GM12872 (cell line): ENCODE measurements around the gene TRPV3.

ENCODE experiments used
- CTCF ChIP-seq: IDR thresholded peaks from 3 replicates; pipeline ENCODE4 v1.5.1; 2011; ENCODE audit warnings: low read depth, mild to moderate bottlenecking, low read length, moderate library complexity; ENCODE audit not compliant: insufficient read depth

Gene TRPV3

GRCh38 chr17:3527896-3528295 is 29.7 kb downstream of the TRPV3 start:
- TF ChIP-seq CTCF, result no peak

DNA sequence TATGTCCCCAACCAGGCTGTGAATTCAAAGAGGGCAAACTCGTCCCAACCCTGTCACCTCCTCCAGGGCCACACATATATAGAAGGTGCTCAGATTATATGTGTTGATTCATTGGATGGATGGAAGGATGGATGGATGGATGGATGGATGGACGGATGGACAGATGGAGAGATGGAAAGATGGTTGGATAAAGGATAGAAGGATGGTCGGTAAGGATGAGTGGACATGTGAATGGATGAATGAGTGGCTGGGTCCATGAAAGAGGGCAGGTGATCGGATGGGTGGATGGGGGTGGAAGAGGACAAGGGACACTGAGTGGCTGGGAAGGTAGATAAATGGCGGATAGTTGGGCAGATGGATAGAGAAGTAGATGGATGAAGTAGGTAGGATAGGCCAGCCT is 30.1 kb downstream of the TRPV3 start:
- no peak for TF ChIP-seq CTCF

DNA sequence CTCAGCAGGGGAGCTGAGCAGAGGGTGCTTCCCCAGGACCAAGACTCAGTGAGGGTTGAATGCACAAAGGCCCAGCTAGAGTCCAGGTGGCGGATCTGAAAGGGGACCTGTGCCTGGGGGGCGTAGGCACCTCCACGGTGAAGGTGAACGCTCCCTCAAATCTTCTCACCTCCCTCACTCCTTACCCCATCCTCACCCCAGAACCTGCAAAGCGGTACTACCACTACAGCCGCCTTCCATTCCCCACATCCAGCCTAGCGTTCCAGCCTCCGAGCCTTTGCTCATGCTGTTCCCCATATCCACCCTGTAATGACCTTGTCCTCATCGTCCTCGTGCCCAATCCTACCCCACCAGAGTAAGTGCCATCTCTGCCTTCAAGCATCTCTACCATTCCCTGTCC is 30.6 kb downstream of the TRPV3 start:
- no peak for TF ChIP-seq CTCF

- TF ChIP-seq CTCF, result no peak
These were observed 31.1 kb downstream of the TRPV3 start for GRCh38 chr17:3526491-3526890.

GRCh38 chr17:3524024-3524423 is 33.6 kb downstream of the TRPV3 start:
- no peak for TF ChIP-seq CTCF

DNA sequence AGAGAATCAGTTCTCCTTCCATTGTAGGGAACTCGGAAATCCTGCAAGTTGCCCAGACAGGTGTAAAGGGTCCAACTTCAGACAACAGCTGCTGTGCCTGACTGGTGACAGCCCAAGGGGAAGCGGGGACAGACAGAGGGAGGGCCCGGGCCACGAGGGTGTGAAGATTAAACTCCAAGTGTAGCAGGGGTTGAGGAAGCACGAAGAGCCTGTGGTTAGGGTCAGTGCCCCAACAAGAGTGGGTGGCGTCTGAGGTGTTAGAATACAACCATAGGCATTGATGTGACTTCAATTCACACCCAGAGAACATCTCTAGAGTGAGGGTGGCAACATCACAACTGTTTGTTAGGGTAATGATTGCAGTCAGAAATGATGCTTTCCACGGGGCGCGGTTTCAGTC is 42.7 kb downstream of the TRPV3 start:
- no peak for TF ChIP-seq CTCF

DNA sequence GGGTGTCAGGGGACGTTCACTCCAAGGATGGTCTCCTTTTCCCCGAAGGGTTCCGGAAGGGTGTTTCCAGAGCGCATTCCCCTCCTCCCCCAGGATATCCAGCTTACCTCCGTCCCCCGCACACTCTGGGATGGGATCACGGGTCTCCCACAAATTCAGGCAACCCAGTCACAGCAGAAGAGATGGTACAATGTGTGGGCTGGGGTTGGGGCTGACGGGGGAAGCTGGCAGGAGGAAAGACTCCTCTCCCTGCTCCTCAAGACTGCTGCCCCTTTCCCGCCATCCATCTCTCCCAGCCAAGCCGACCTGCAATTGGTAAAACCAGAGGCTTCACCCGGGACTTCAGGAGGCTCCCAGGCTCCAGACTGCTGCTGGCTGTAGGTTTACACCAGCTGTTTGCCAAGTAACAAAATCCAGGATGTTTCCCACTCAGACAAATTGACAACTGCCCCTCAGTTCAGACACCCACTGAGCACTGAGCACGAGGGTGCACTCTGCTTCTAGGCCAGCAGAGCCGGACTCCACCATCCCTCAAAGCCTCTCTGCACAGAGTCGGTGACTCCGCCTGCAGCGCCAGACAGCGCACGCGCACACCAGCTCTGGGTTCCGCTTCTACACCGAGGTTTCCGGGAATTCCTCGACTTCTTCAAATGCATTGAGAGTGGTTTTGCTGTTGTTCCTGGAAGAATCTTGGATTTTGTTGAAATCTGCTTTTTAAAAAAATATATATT is 44.1 kb downstream of the TRPV3 start:
- TF ChIP-seq CTCF, result no peak
